Erythroblast (primary cell): Measurements from ENCODE around the gene SERAC1.

Experiments used
- GATA1 ChIP-seq: IDR thresholded peaks from 2 replicates; pipeline ENCODE4 v1.6.1; 2011; ENCODE audit warnings: low read depth, mild to moderate bottlenecking, control low read depth, low read length, moderate library complexity
- POLR2A ChIP-seq: IDR thresholded peaks from 2 replicates; pipeline ENCODE4 v1.6.1; 2011; ENCODE audit warnings: mild to moderate bottlenecking, low read length

GRCh38 chr6:158211273-158212055 lies 43.4 kb upstream of the SERAC1 start:
- TF ChIP-seq POLR2A (no peak), GATA1 (no peak)
